HG03159 (cell line): ENCODE results near the gene CCM2.

Experiments used
- ATAC-seq: cut with Tn5 transposase; IDR thresholded peaks from one replicate; pipeline ENCODE4 v1.9.1; 2021; ENCODE audit warnings: mild to moderate bottlenecking, moderate library complexity; ENCODE audit not compliant: unreplicated experiment

The CCM2 gene

GRCh38 chr7:45000093-45001032, at the start of gene CCM2:
Gene CCM2 (plus strand): TSS chr7:45000201. CDS start chr7:45000334, 133 bp downstream.
- ATAC-seq: no peak

GRCh38 chr7:44953156-44953555, 46.8 kb upstream of the CCM2 start:
- ATAC-seq: no peak

- no peak for ATAC-seq
Observed at GRCh38 chr7:44955733-44956132, 44.3 kb upstream of the CCM2 start.

GRCh38 chr7:44956157-44956766, 43.7 kb upstream of the CCM2 start:
- no peak for ATAC-seq

GRCh38 chr7:44958645-44959344, 41.2 kb upstream of the CCM2 start:
- no peak for ATAC-seq

GRCh38 chr7:44959433-44959951, 40.5 kb upstream of the CCM2 start:
- ATAC-seq: no peak

- no peak for ATAC-seq
Observed at GRCh38 chr7:44960011-44960580, 39.9 kb upstream of the CCM2 start.

GRCh38 chr7:44961844-44962482, 38.0 kb upstream of the CCM2 start:
- no peak for ATAC-seq

- ATAC-seq: no peak
Observed at GRCh38 chr7:44962483-44963251, 37.3 kb upstream of the CCM2 start.

GRCh38 chr7:44963364-44964290, 36.4 kb upstream of the CCM2 start:
- no peak for ATAC-seq

- ATAC-seq: no peak
Observed at GRCh38 chr7:44964384-44964830, 35.6 kb upstream of the CCM2 start.

- ATAC-seq: no peak
Observed at GRCh38 chr7:44964831-44965440, 35.1 kb upstream of the CCM2 start.

- ATAC-seq: no peak
Observed at GRCh38 chr7:44965441-44965903, 34.5 kb upstream of the CCM2 start.

- no peak for ATAC-seq
Observed at GRCh38 chr7:44965937-44966730, 33.9 kb upstream of the CCM2 start.

GRCh38 chr7:44966731-44967538, 33.1 kb upstream of the CCM2 start:
- no peak for ATAC-seq
